Limb (tissue), 2 donors: ENCODE results near the gene ZEB1.
A peak's percentile ranks its signal among the peaks of the same experiment; 100 is the strongest.

Source experiments
- DNase-seq, 2 donors: peaks; one replicate each; pipeline ENCODE4 v3.0.0-alpha.2; 2016; ENCODE audit errors: extremely low spot score in 2 of 2

ZEB1 gene

GRCh38 chr10:31318854-31319601 lies at the start of gene ZEB1:
Gene ZEB1, plus strand, starts transcription at chr10:31319216. Its CDS starts 19 bp downstream, at chr10:31319235.
- DNase-seq, result peak; percentile 89 to 92

GRCh38 chr10:31270954-31271353 lies 48.1 kb upstream of the ZEB1 start:
- no peak for DNase-seq

- no peak for DNase-seq
Observed at GRCh38 chr10:31272841-31273240, 46.2 kb upstream of the ZEB1 start.

GRCh38 chr10:31273789-31274188 lies 45.2 kb upstream of the ZEB1 start:
- no peak for DNase-seq

- DNase-seq, result no peak
Observed at GRCh38 chr10:31274310-31274709, 44.7 kb upstream of the ZEB1 start.

GRCh38 chr10:31278279-31278941 lies 40.6 kb upstream of the ZEB1 start:
- no peak for DNase-seq

- no peak for DNase-seq
Observed at GRCh38 chr10:31280972-31281371, 38.0 kb upstream of the ZEB1 start.

- no peak for DNase-seq
Observed at GRCh38 chr10:31288001-31288400, 31.0 kb upstream of the ZEB1 start.

- DNase-seq, result no peak
Observed at GRCh38 chr10:31288962-31289361, 30.1 kb upstream of the ZEB1 start.

GRCh38 chr10:31290386-31290785 lies 28.6 kb upstream of the ZEB1 start:
- no peak for DNase-seq

GRCh38 chr10:31291123-31291522 lies 27.9 kb upstream of the ZEB1 start:
- no peak for DNase-seq

GRCh38 chr10:31294558-31294957 lies 24.5 kb upstream of the ZEB1 start:
- DNase-seq, result no peak

- DNase-seq, result no peak
Observed at GRCh38 chr10:31296754-31297153, 22.3 kb upstream of the ZEB1 start.

- DNase-seq, result no peak
Observed at GRCh38 chr10:31299119-31299518, 19.9 kb upstream of the ZEB1 start.

- DNase-seq, result no peak
Observed at GRCh38 chr10:31303212-31303611, 15.8 kb upstream of the ZEB1 start.

- DNase-seq, result no peak
Observed at GRCh38 chr10:31304291-31304970, 14.6 kb upstream of the ZEB1 start.

- no peak for DNase-seq
Observed at GRCh38 chr10:31313396-31313795, 5.6 kb upstream of the ZEB1 start.

GRCh38 chr10:31314256-31315150 lies 4.5 kb upstream of the ZEB1 start:
- DNase-seq, result no peak

- no peak for DNase-seq
Observed at GRCh38 chr10:31315453-31315852, 3.6 kb upstream of the ZEB1 start.

- DNase-seq, result no peak
Observed at GRCh38 chr10:31317171-31317570, 1.8 kb upstream of the ZEB1 start.

GRCh38 chr10:31317652-31318381 lies 1.2 kb upstream of the ZEB1 start:
- no peak for DNase-seq
